Mesenteric fat pad (tissue), 1 donor: ENCODE results near the gene PHF12. TPM values are rescaled to one million over a fixed set of nuclear protein-coding genes. Genes with fewer than 3 reads are reported as not detected.

Experiments used
- DNase-seq: peaks from one replicate; pipeline ENCODE4 v3.0.0-alpha.2; 2020; ENCODE audit warnings: low spot score
- long read RNA-seq: library from polyadenylated mRNA; unstranded; transcript quantifications from one replicate; pipeline ENCODE4 v2.0.0, GENCODE V29; 2020
- total RNA-seq: library from RNA; stranded (reverse); fragmentation: NEBNext Ultra II Directional; extraction: Animal tissue kit (Norgen Biotek cat#: 25700); gene quantifications from one replicate; pipeline ENCODE4 v1.2.1, GENCODE V29; 2021
- donor health status: DM: yes; HTN: yes; CAD: no.

PHF12 gene
- 29.3 TPM for total RNA-seq
- long read RNA-seq, partial matches to known transcripts: 9 of 13 reads
- long read RNA-seq, other reads (novel, unspliced or antisense): 4 of 13 reads

GRCh38 chr17:28951428-28951990, at the start of gene PHF12:
PHF12 (minus strand) TSS chr17:28951518; CDS start chr17:28950960, 558 bp downstream.
- DNase-seq: peak; percentile 99

GRCh38 chr17:29000973-29001372, 49.7 kb upstream of the PHF12 start:
- no peak for DNase-seq

- DNase-seq: no peak
Measured at GRCh38 chr17:28999206-28999605, 47.9 kb upstream of the PHF12 start.

- DNase-seq: no peak
Measured at GRCh38 chr17:28997806-28998205, 46.5 kb upstream of the PHF12 start.

GRCh38 chr17:28996554-28997096, 45.3 kb upstream of the PHF12 start:
- no peak for DNase-seq

GRCh38 chr17:28993645-28994426, 42.5 kb upstream of the PHF12 start:
- DNase-seq: no peak

GRCh38 chr17:28992625-28993600, 41.6 kb upstream of the PHF12 start:
- no peak for DNase-seq

- DNase-seq: no peak
Measured at GRCh38 chr17:28992185-28992584, 40.9 kb upstream of the PHF12 start.

GRCh38 chr17:28991779-28992178, 40.5 kb upstream of the PHF12 start:
- no peak for DNase-seq

- DNase-seq: no peak
Measured at GRCh38 chr17:28989028-28989427, 37.7 kb upstream of the PHF12 start.

GRCh38 chr17:28988475-28988874, 37.2 kb upstream of the PHF12 start:
- no peak for DNase-seq

GRCh38 chr17:28986714-28987655, 35.7 kb upstream of the PHF12 start:
- no peak for DNase-seq

GRCh38 chr17:28985950-28986713, 34.8 kb upstream of the PHF12 start:
- no peak for DNase-seq

- no peak for DNase-seq
Measured at GRCh38 chr17:28983286-28984230, 32.2 kb upstream of the PHF12 start.

- no peak for DNase-seq
Measured at GRCh38 chr17:28982131-28982793, 30.9 kb upstream of the PHF12 start.

GRCh38 chr17:28978356-28978964, 27.1 kb upstream of the PHF12 start:
- no peak for DNase-seq

GRCh38 chr17:28977659-28978355, 26.5 kb upstream of the PHF12 start:
- DNase-seq: no peak
